Mesenchymal stem cell (in vitro differentiated cells and primary cell): ENCODE results near the gene ARHGEF7.

Experiments
- DNase-seq: peaks from one replicate; pipeline ENCODE4 v3.0.0-alpha.2; 2013
- H2AFZ ChIP-seq: one replicate; pipeline ENCODE4 v1.6.1; 2013; ENCODE audit warnings: low read depth, mild to moderate bottlenecking, control low read depth, inconsistent platforms, low read length, moderate library complexity
- H2AK5ac ChIP-seq: 2 replicates; pipeline ENCODE4 v1.6.1; 2013; ENCODE audit warnings: low read length, moderate library complexity, mild to moderate bottlenecking, inconsistent platforms; ENCODE audit not compliant: severe bottlenecking
- H2BK120ac ChIP-seq: one replicate; pipeline ENCODE4 v1.6.1; 2013; ENCODE audit warnings: low read depth, mild to moderate bottlenecking, inconsistent platforms, low read length, moderate library complexity
- H2BK12ac ChIP-seq, 2 experiments: one replicate each; pipeline ENCODE4 v1.6.1; 2013; ENCODE audit warnings: inconsistent platforms in 2 of 2, low read length in 2 of 2, mild to moderate bottlenecking in 2 of 2, moderate library complexity in 2 of 2, control low read depth in 1 of 2
- H2BK15ac ChIP-seq: one replicate; pipeline ENCODE4 v1.6.1; 2013; ENCODE audit warnings: mild to moderate bottlenecking, low read depth, inconsistent platforms; ENCODE audit not compliant: poor library complexity, severe bottlenecking
- H2BK5ac ChIP-seq: 2 replicates; pipeline ENCODE4 v1.6.1; 2013; ENCODE audit warnings: low read depth, mild to moderate bottlenecking, low read length, control low read depth, inconsistent platforms; ENCODE audit not compliant: poor library complexity, severe bottlenecking
- H3K14ac ChIP-seq, 2 experiments: one replicate each; pipeline ENCODE4 v1.6.1; 2013; ENCODE audit warnings: inconsistent platforms in 2 of 2, low read length in 2 of 2, control low read depth in 1 of 2, mild to moderate bottlenecking in 1 of 2, moderate library complexity in 1 of 2
- H3K18ac ChIP-seq, 2 experiments: one replicate each; pipeline ENCODE4 v1.6.1; 2013; ENCODE audit warnings: inconsistent platforms in 2 of 2, low read length in 2 of 2, control low read depth in 1 of 2, low read depth in 1 of 2, mild to moderate bottlenecking in 1 of 2
- H3K23ac ChIP-seq, 2 experiments: one replicate each; pipeline ENCODE4 v1.6.1; 2013; ENCODE audit warnings: inconsistent platforms in 2 of 2, low read length in 2 of 2, mild to moderate bottlenecking in 2 of 2, moderate library complexity in 2 of 2, control low read depth in 1 of 2
- H3K27ac ChIP-seq: 2 replicates; pipeline ENCODE4 v1.5.1; 2013; ENCODE audit warnings: mild to moderate bottlenecking, moderate library complexity, low read length, control low read depth, inconsistent platforms; ENCODE audit not compliant: poor library complexity, severe bottlenecking
- H3K27me3 ChIP-seq, 2 experiments: 2 replicates each; pipeline versions ENCODE4 v1.6.1 to v1.7.0; 2013; ENCODE audit warnings: low read length in 2 of 2, mild to moderate bottlenecking in 2 of 2, moderate library complexity in 2 of 2, control low read depth in 1 of 2, inconsistent platforms in 1 of 2; ENCODE audit not compliant: control insufficient read depth in 1 of 2, insufficient read depth in 1 of 2
- H3K36me3 ChIP-seq, 2 experiments: 2 replicates each; pipeline versions ENCODE4 v1.6.1 to v1.7.0; 2013; ENCODE audit warnings: low read length in 2 of 2, control low read depth in 1 of 2, inconsistent platforms in 1 of 2, low read depth in 1 of 2, mild to moderate bottlenecking in 1 of 2; ENCODE audit not compliant: insufficient read depth in 2 of 2, control insufficient read depth in 1 of 2
- H3K4ac ChIP-seq, 2 experiments: one replicate each; pipeline ENCODE4 v1.6.1; 2013; ENCODE audit warnings: inconsistent platforms in 2 of 2, low read length in 2 of 2, mild to moderate bottlenecking in 2 of 2, moderate library complexity in 2 of 2, control low read depth in 1 of 2, low read depth in 1 of 2
- H3K4me1 ChIP-seq: 2 replicates; pipeline ENCODE4 v1.6.1; 2013; ENCODE audit warnings: low read depth, low read length, control low read depth; ENCODE audit not compliant: control insufficient read depth, insufficient read depth
- H3K4me2 ChIP-seq: 2 replicates; pipeline ENCODE4 v1.6.1; 2013; ENCODE audit warnings: low read length, mild to moderate bottlenecking, inconsistent platforms; ENCODE audit not compliant: poor library complexity, severe bottlenecking
- H3K4me3 ChIP-seq, 2 experiments: 2 replicates each; pipeline versions ENCODE4 v1.5.1 to v1.7.0; 2013; ENCODE audit warnings: low read length in 2 of 2, mild to moderate bottlenecking in 2 of 2, control low read depth in 1 of 2, low read depth in 1 of 2; ENCODE audit not compliant: insufficient read depth in 1 of 2
- H3K79me1 ChIP-seq: replicated peaks from 2 replicates; pipeline ENCODE4 v1.6.1; 2013; ENCODE audit warnings: mild to moderate bottlenecking, control low read depth, low read length, inconsistent platforms; ENCODE audit not compliant: poor library complexity, severe bottlenecking
- H3K9ac ChIP-seq: 2 replicates; pipeline ENCODE4 v1.7.0; 2013; ENCODE audit warnings: mild to moderate bottlenecking, low read length, moderate library complexity
- H3K9me3 ChIP-seq: 2 replicates; pipeline ENCODE4 v1.7.0; 2013; ENCODE audit warnings: mild to moderate bottlenecking, low read length; ENCODE audit not compliant: control insufficient read depth
- H4K8ac ChIP-seq: one replicate; pipeline ENCODE4 v1.6.1; 2013; ENCODE audit warnings: inconsistent platforms, mild to moderate bottlenecking, low read length, moderate library complexity
- H4K91ac ChIP-seq: one replicate; pipeline ENCODE4 v1.6.1; 2013; ENCODE audit warnings: mild to moderate bottlenecking, low read length, inconsistent platforms
- WGBS: methylation state at CpG from one replicate; pipeline ENCODE4 v1.1.7; 2013; ENCODE audit warnings: mixed read lengths; 5-methylcytosine and 5-hydroxymethylcytosine counted together

Gene ARHGEF7

GRCh38 chr13:111139873-111140561, 24.9 kb downstream of the ARHGEF7 start:
- no peak overlapping the region for H2AFZ ChIP-seq

GRCh38 chr13:111140562-111141105, 25.5 kb downstream of the ARHGEF7 start:
- Histone ChIP-seq H3K79me1 (no peaks in the 10 kb centered on the region), H2BK12ac (no peak overlapping the region), H3K23ac (no peak overlapping the region), H3K18ac (no peak overlapping the region), H3K9me3 (no peaks in the 10 kb centered on the region), H2BK15ac (no peak overlapping the region), H3K9ac (no peak overlapping the region), H2AFZ (no peak overlapping the region), H2BK5ac (no peak overlapping the region), H3K4ac (no peak overlapping the region), H3K14ac (no peak overlapping the region), H4K91ac (no peak overlapping the region), H3K27me3 (peaks cover 0 to 41% of the 10 kb centered on the region in 2 experiments), H3K4me3 (no peak overlapping the region), H2AK5ac (no peak overlapping the region), H2BK120ac (no peak overlapping the region), H3K4me2 (no peak overlapping the region), H3K27ac (no peak overlapping the region), H3K36me3 (no peaks in the 10 kb centered on the region), H4K8ac (no peak overlapping the region), H3K4me1 (peaks cover 2% of the 10 kb centered on the region)
- 92% methylated on average over 6 of the region's 6 CpGs for WGBS
- DNase-seq, result no peak

More at GRCh38 chr13:111139873-111140561, 24.9 kb downstream of the ARHGEF7 start:
- H3K4me2 ChIP-seq, result no peak overlapping the region
- no peak overlapping the region for H2BK5ac ChIP-seq
- no peak overlapping the region for H4K91ac ChIP-seq
- WGBS, result 85% methylated on average over 7 of the region's 9 CpGs
- no peak overlapping the region for H3K18ac ChIP-seq
- no peaks in the 10 kb centered on the region for H3K79me1 ChIP-seq
- no peak for DNase-seq
- peaks cover 2% of the 10 kb centered on the region for H3K4me1 ChIP-seq
- H3K27me3 ChIP-seq, result peaks cover 0 to 41% of the 10 kb centered on the region in 2 experiments
- H3K27ac ChIP-seq, result no peak overlapping the region
- no peaks in the 10 kb centered on the region for H3K36me3 ChIP-seq
- no peak overlapping the region for H3K9ac ChIP-seq
- no peak overlapping the region for H2AK5ac ChIP-seq
- H4K8ac ChIP-seq, result no peak overlapping the region
- H2BK120ac ChIP-seq, result no peak overlapping the region
- H3K4me3 ChIP-seq, result no peak overlapping the region
- no peak overlapping the region for H3K23ac ChIP-seq
- H2BK15ac ChIP-seq, result no peak overlapping the region
- no peak overlapping the region for H3K14ac ChIP-seq
- no peaks in the 10 kb centered on the region for H3K9me3 ChIP-seq
- no peak overlapping the region for H2BK12ac ChIP-seq
- no peak overlapping the region for H3K4ac ChIP-seq

DNA sequence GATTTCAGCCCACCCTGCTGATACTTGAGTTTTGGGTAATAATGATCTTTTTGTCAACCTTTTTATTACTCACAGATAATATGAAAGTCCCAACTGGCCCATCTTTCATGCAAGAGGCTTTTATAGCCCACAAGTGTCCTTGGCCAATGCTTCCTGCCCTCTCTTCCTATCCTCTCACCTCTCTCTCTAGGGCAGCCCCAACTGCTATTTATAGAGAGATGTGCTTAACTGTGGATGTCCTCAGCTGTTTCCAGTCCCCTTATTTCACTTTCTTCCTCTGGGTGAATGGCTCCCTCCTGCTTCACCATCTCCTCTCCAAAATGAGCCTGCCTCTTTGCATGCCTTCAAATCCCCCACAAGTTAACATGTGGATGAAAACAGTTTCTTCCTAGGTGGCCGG, 27.4 kb downstream of the ARHGEF7 start:
- Histone ChIP-seq H3K4me1 (no peaks in the 10 kb centered on the region), H2BK120ac (no peak overlapping the region), H3K9ac (no peak overlapping the region), H3K4ac (no peak overlapping the region), H3K9me3 (no peaks in the 10 kb centered on the region), H2BK5ac (no peak overlapping the region), H2BK12ac (no peak overlapping the region), H3K18ac (no peak overlapping the region), H3K14ac (no peak overlapping the region), H4K91ac (no peak overlapping the region), H3K4me2 (no peak overlapping the region), H3K79me1 (no peaks in the 10 kb centered on the region), H3K27ac (no peak overlapping the region), H3K36me3 (no peaks in the 10 kb centered on the region), H4K8ac (no peak overlapping the region), H3K4me3 (no peak overlapping the region), H2AFZ (no peak overlapping the region), H2BK15ac (no peak overlapping the region), H3K23ac (no peak overlapping the region), H3K27me3 (peaks cover 0 to 37% of the 10 kb centered on the region in 2 experiments), H2AK5ac (no peak overlapping the region)
- no peak for DNase-seq
- WGBS, result 80% methylated on average over 1 of the region's 1 CpG

GRCh38 chr13:111143865-111144540, 28.9 kb downstream of the ARHGEF7 start:
- peaks cover 0 to 29% of the 10 kb centered on the region in 2 experiments for H3K27me3 ChIP-seq
- H2BK5ac ChIP-seq, result no peak overlapping the region
- H3K4me3 ChIP-seq, result no peak overlapping the region
- no peak overlapping the region for H3K27ac ChIP-seq
- no peak overlapping the region for H3K4ac ChIP-seq
- H3K4me1 ChIP-seq, result no peaks in the 10 kb centered on the region
- no peak overlapping the region for H2BK15ac ChIP-seq
- H2BK120ac ChIP-seq, result no peak overlapping the region
- H4K8ac ChIP-seq, result no peak overlapping the region
- WGBS, result 81% methylated on average over 2 of the region's 3 CpGs
- H2AFZ ChIP-seq, result no peak overlapping the region
- H3K79me1 ChIP-seq, result no peaks in the 10 kb centered on the region
- no peak overlapping the region for H3K14ac ChIP-seq
- H3K23ac ChIP-seq, result no peak overlapping the region
- no peak overlapping the region for H3K9ac ChIP-seq
- H3K4me2 ChIP-seq, result no peak overlapping the region
- no peak overlapping the region for H4K91ac ChIP-seq
- no peaks in the 10 kb centered on the region for H3K36me3 ChIP-seq
- H3K18ac ChIP-seq, result no peak overlapping the region
- H2BK12ac ChIP-seq, result no peak overlapping the region
- no peaks in the 10 kb centered on the region for H3K9me3 ChIP-seq
- H2AK5ac ChIP-seq, result no peak overlapping the region
- no peak for DNase-seq
